Activated T-helper 1 cell treated with anti-CD3 and anti-CD28 coated beads, Interleukin-2, amount 50 U/mL, for 16 hours (primary cell): ENCODE results near the gene EPB41L5.
A peak's percentile ranks its signal among the peaks of the same experiment; 100 is the strongest.
"Not testable (repeated sequence)": the region's sequence is repeated elsewhere in the genome, so short reads cannot be mapped to it uniquely, and the experiment has no call there.

Source experiments
- DNase-seq, 2 donors: peaks; one replicate each; pipeline ENCODE4 v3.0.0-alpha.2; 2020; ENCODE audit warnings: low read depth in 1 of 2, low spot score in 1 of 2

The EPB41L5 gene

GRCh38 chr2:120012771-120013596, at the start of gene EPB41L5:
Gene EPB41L5, plus strand, starts transcription at chr2:120013077. Its CDS starts 6,008 bp downstream, at chr2:120019085.
- peak; percentile 53 to 70 for DNase-seq

- no peak for DNase-seq
Measured at GRCh38 chr2:119981896-119982295, 31.0 kb upstream of the EPB41L5 start.

- DNase-seq: no peak
Measured at GRCh38 chr2:119982506-119982905, 30.4 kb upstream of the EPB41L5 start.

GRCh38 chr2:119983108-119983507, 29.8 kb upstream of the EPB41L5 start:
- no peak for DNase-seq

GRCh38 chr2:119996148-119996547, 16.7 kb upstream of the EPB41L5 start:
- DNase-seq: no peak

- not testable (repeated sequence) for DNase-seq
Measured at GRCh38 chr2:119996896-119997891, 15.7 kb upstream of the EPB41L5 start.

- DNase-seq: no peak
Measured at GRCh38 chr2:120001471-120001870, 11.4 kb upstream of the EPB41L5 start.

- no peak for DNase-seq
Measured at GRCh38 chr2:120004254-120004653, 8.6 kb upstream of the EPB41L5 start.

GRCh38 chr2:120005834-120006521, 6.9 kb upstream of the EPB41L5 start:
- DNase-seq: no peak

GRCh38 chr2:120007851-120008250, 5.0 kb upstream of the EPB41L5 start:
- no peak for DNase-seq

GRCh38 chr2:120012363-120012762, 514 bp upstream of the EPB41L5 start:
- DNase-seq: no peak

- DNase-seq: no peak
Measured at GRCh38 chr2:120013597-120014223, 833 bp downstream of the EPB41L5 start.

- DNase-seq: no peak
Measured at GRCh38 chr2:120014226-120014980, 1.5 kb downstream of the EPB41L5 start.

GRCh38 chr2:120016800-120017199, 3.9 kb downstream of the EPB41L5 start:
- no peak for DNase-seq

GRCh38 chr2:120017201-120017600, 4.3 kb downstream of the EPB41L5 start:
- DNase-seq: no peak

GRCh38 chr2:120018549-120018948, 5.7 kb downstream of the EPB41L5 start:
- no peak for DNase-seq

- DNase-seq: no peak
Measured at GRCh38 chr2:120020554-120020953, 7.7 kb downstream of the EPB41L5 start.

GRCh38 chr2:120022505-120022904, 9.6 kb downstream of the EPB41L5 start:
- DNase-seq: not testable (repeated sequence)

- no peak for DNase-seq
Measured at GRCh38 chr2:120026890-120027289, 14.0 kb downstream of the EPB41L5 start.

GRCh38 chr2:120028795-120029194, 15.9 kb downstream of the EPB41L5 start:
- DNase-seq: no peak
